ENCODE data around the gene KIF1B.

- TF ChIP-seq CTCF (IDR thresholded peaks at IDR 0.05) (no peak), POLR2AphosphoS5 (IDR thresholded peaks at IDR 0.05) (no peak)
Observed at GRCh38 chr1:10178597-10179405, 31.6 kb upstream of the KIF1B start.

Data from gastroesophageal sphincter (tissue), 3 donors.